GM18907 (cell line): ENCODE data around the gene CLEC16A.

ENCODE experiments used
- ATAC-seq: cut with Tn5 transposase; IDR thresholded peaks from one replicate; pipeline ENCODE4 v1.9.1; 2021; ENCODE audit warnings: mild to moderate bottlenecking, moderate library complexity; ENCODE audit not compliant: unreplicated experiment

CLEC16A gene

GRCh38 chr16:11078812-11079459 lies 134.6 kb downstream of the CLEC16A start:
- ATAC-seq: no peak

GRCh38 chr16:11079652-11080187 lies 135.4 kb downstream of the CLEC16A start:
- no peak for ATAC-seq

- ATAC-seq: no peak
These were observed 136.1 kb downstream of the CLEC16A start for GRCh38 chr16:11080327-11080967.

- ATAC-seq: no peak
These were observed 136.8 kb downstream of the CLEC16A start for GRCh38 chr16:11080999-11081630.

- ATAC-seq: no peak
These were observed 137.9 kb downstream of the CLEC16A start for GRCh38 chr16:11082108-11082859.

GRCh38 chr16:11082860-11083388 lies 138.6 kb downstream of the CLEC16A start:
- ATAC-seq: no peak

GRCh38 chr16:11084484-11084875 lies 140.1 kb downstream of the CLEC16A start:
- ATAC-seq: no peak

GRCh38 chr16:11084876-11085485 lies 140.6 kb downstream of the CLEC16A start:
- no peak for ATAC-seq

GRCh38 chr16:11085916-11086315 lies 141.6 kb downstream of the CLEC16A start:
- ATAC-seq: no peak

GRCh38 chr16:11087691-11088073 lies 143.3 kb downstream of the CLEC16A start:
- ATAC-seq: no peak

- no peak for ATAC-seq
These were observed 143.8 kb downstream of the CLEC16A start for GRCh38 chr16:11088074-11088730.

GRCh38 chr16:11088831-11089230 lies 144.5 kb downstream of the CLEC16A start:
- no peak for ATAC-seq

GRCh38 chr16:11089504-11090124 lies 145.2 kb downstream of the CLEC16A start:
- ATAC-seq: no peak

GRCh38 chr16:11090232-11090631 lies 145.9 kb downstream of the CLEC16A start:
- ATAC-seq: no peak

GRCh38 chr16:11091021-11091785 lies 146.8 kb downstream of the CLEC16A start:
- no peak for ATAC-seq

- ATAC-seq: no peak
These were observed 148.6 kb downstream of the CLEC16A start for GRCh38 chr16:11092788-11093571.

- ATAC-seq: peak; percentile 14
These were observed 149.3 kb downstream of the CLEC16A start for GRCh38 chr16:11093572-11094074.
